ENCODE data around the gene HOXC5.

GRCh38 chr12:54042970-54043853 lies 10.4 kb downstream of the HOXC5 start:
- no peak for TF ChIP-seq CTCF (IDR thresholded peaks at IDR 0.05)
- TF ChIP-seq POLR2AphosphoS5 (IDR thresholded peaks at IDR 0.05): no peak
- TF ChIP-seq EP300 (IDR thresholded peaks at IDR 0.05): no peak
- no peak for TF ChIP-seq POLR2A (IDR thresholded peaks at IDR 0.05)
